ENCODE results near the gene IGSF8. TPM values are rescaled to one million over a fixed set of nuclear protein-coding genes. Genes with fewer than 3 reads are reported as not detected.

IGSF8 gene
- total RNA-seq, 6 experiments from 2014 or later: 27.5 to 45.7 (median 29.4) TPM

DNA sequence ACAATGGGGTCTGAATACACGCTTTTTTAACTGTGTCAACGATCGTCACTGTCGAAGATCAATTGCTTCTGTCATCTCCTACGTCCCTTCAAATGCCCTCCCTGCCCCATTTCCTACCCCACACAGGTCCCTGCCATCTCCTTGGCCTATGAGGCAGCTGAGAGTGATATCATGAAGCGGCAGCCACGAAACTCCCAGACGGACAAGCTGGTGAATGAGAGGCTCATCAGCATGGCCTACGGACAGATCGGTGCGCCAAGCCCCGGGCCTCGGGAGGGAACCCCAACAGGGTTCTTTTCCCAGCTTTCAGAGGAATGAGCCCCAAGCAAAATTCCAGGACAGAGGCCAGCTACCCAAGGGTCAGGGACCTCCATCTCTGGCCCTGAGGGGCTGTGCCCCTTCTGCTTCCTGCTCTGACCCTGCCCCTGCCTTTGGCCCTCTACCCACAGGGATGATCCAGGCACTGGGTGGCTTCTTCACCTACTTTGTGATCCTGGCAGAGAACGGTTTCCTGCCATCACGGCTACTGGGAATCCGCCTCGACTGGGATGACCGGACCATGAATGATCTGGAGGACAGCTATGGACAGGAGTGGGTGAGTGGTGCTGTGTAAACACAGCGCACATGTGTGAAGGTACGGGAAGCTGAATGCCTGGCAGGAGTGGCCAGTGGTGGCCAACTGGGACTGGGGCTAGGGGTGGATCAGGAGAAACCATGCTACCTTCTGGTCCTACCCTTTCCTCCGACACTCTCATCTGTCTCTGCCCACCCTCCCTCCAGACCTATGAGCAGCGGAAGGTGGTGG, 37.9 kb upstream of the IGSF8 start:
- H3K4me1 ChIP-seq: no peaks in the 10 kb centered on the region
- 82% methylated on average over 3 of the region's 22 CpGs for WGBS (ENCODE audit: insufficient coverage, low coverage, low lambda C conversion rate, missing lambda C conversion rate)
- no peak for ATAC-seq
- H3K4me3 ChIP-seq: no peak overlapping the region
- no peaks in the 10 kb centered on the region for H3K36me3 ChIP-seq
- no peak for TF ChIP-seq CTCF (IDR thresholded peaks at IDR 0.05)
- no peak for TF ChIP-seq POLR2A (IDR thresholded peaks at IDR 0.05)
- no peaks in the 10 kb centered on the region for H3K9me3 ChIP-seq
- no peak for DNase-seq
- no peak overlapping the region for H3K27ac ChIP-seq
- no peaks in the 10 kb centered on the region for H3K27me3 ChIP-seq
- intact Hi-C loops (cut with DNase I): no loop called here

- intact Hi-C loops (cut with DNase I): no loop called here
- no peak for DNase-seq
- no peak for TF ChIP-seq CTCF (IDR thresholded peaks at IDR 0.05)
- no peak for TF ChIP-seq POLR2A (IDR thresholded peaks at IDR 0.05)
- no peaks in the 10 kb centered on the region for H3K9me3 ChIP-seq
- no peaks in the 10 kb centered on the region for H3K4me1 ChIP-seq
- no peak overlapping the region for H3K27ac ChIP-seq
- H3K36me3 ChIP-seq: no peaks in the 10 kb centered on the region
- no peak overlapping the region for H3K4me3 ChIP-seq
- WGBS (ENCODE audit: insufficient coverage, low coverage, low lambda C conversion rate, missing lambda C conversion rate): 76% methylated on average over 9 of the region's 20 CpGs
- no peaks in the 10 kb centered on the region for H3K27me3 ChIP-seq
- peak in 1 of 4 donors; percentile 18 for ATAC-seq
Observed at GRCh38 chr1:160134791-160135572, 36.6 kb upstream of the IGSF8 start.

DNA sequence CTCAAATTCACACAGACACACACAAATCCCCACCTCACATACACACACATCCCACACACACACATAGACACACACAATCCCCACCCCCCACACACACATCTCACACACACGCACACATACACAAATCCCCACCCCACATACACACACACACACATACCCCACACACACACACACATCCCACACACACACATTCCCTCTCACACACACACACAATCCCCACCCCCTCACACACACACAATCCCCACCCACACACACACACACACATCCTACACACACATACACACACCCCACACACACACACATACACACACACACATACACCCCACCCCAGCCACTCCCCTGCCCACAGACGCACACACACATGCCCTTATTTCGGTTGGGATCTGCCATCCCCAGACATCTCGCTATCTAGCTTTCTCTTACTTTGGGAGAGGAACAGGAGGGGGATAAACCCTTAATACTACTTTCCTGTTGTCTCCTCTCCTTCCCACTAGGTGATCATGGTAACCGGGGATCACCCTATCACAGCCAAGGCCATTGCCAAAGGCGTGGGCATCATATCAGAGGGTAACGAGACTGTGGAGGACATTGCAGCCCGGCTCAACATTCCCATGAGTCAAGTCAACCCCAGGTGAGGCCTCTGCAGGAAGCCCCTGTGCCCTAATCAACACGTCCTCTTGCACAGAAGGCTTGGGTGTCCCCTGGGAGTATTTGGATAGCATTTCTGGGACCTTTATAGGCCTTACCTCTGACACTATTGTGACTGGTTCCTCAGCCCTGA, 35.8 kb upstream of the IGSF8 start:
- H3K9me3 ChIP-seq: no peaks in the 10 kb centered on the region
- TF ChIP-seq POLR2A (IDR thresholded peaks at IDR 0.05) (no peak), CTCF (IDR thresholded peaks at IDR 0.05) (no peak)
- 86% methylated on average over 8 of the region's 9 CpGs for WGBS (ENCODE audit: insufficient coverage, low coverage, low lambda C conversion rate, missing lambda C conversion rate)
- H3K36me3 ChIP-seq: no peaks in the 10 kb centered on the region
- intact Hi-C loops (cut with DNase I): no loop called here
- H3K4me1 ChIP-seq: no peaks in the 10 kb centered on the region
- no peak overlapping the region for H3K27ac ChIP-seq
- ATAC-seq (no peak), DNase-seq (no peak)
- H3K4me3 ChIP-seq: no peak overlapping the region
- no peaks in the 10 kb centered on the region for H3K27me3 ChIP-seq

DNA sequence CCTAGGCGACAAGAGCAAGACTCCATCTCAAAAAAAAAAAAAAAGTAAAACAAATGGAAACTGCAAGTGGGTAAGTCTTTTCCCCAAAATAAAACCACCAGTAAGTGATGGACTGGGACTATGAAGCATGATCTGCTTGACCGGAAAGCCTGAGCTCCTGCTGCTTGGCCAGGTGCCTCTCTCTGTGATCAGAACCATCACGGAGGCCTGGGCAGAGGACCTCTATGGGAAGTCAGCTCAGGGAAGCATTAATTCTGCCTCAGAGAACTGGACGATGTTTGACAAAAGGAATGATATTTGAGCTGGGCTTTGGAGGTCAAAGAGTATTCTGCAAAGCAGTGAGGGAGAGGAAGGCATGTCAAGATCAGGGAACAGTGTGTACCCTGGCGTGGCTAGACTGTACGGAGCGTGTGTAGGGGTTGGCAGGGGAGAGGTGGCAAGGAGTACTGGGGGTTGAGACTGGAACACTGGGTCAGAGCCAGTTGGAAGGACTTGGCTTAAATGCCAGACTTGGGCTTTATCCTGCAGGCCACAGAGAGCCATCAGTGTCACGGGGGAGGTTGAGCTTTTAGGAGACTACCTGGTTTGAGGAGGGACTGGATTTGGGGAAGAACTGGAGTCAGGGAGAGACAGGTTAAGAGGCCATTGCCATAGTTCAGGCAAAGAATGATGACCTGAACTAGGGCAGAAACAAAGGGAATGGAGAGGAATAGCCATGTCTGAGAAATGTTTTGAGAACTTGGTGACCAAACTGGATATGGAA, 33.6 kb upstream of the IGSF8 start:
- ATAC-seq (peak in 2 of 4 donors; percentile 51 to 78), DNase-seq (peak in 1 of 3 donors; percentile 53)
- H3K4me1 ChIP-seq: no peaks in the 10 kb centered on the region
- 56% methylated on average over 8 of the region's 8 CpGs for WGBS (ENCODE audit: insufficient coverage, low coverage, low lambda C conversion rate, missing lambda C conversion rate)
- intact Hi-C loops (cut with DNase I): no loop called here
- no peaks in the 10 kb centered on the region for H3K36me3 ChIP-seq
- no peaks in the 10 kb centered on the region for H3K9me3 ChIP-seq
- H3K4me3 ChIP-seq: no peak overlapping the region
- no peaks in the 10 kb centered on the region for H3K27me3 ChIP-seq
- TF ChIP-seq POLR2A (IDR thresholded peaks at IDR 0.05) (no peak), CTCF (IDR thresholded peaks at IDR 0.05) (no peak)
- no peak overlapping the region for H3K27ac ChIP-seq
